MM.1S (cell line): ENCODE measurements around the gene FGGY.

Experiments
- DNase-seq: peaks from one replicate; pipeline ENCODE4 v3.0.0-alpha.2; 2015
- H2AFZ ChIP-seq: fragments of 300-600 bp; sonication (generic); 2 replicates; pipeline ENCODE4 v1.6.0; 2016; ENCODE audit warnings: antibody characterized with exemption, low read length
- H3F3A ChIP-seq: fragments of 300-600 bp; sonication (generic); 2 replicates; pipeline ENCODE4 v1.6.1; 2016; ENCODE audit warnings: mild to moderate bottlenecking, antibody characterized with exemption, low read length, moderate library complexity, mixed read lengths; ENCODE audit not compliant: insufficient read depth
- H3K27ac ChIP-seq: fragments of 300-600 bp; sonication (generic); 2 replicates; pipeline ENCODE4 v1.5.1; 2016; ENCODE audit warnings: mild to moderate bottlenecking, low read length
- H3K27me3 ChIP-seq: fragments of 300-600 bp; sonication (generic); replicated peaks from 2 replicates; pipeline ENCODE4 v1.6.0; 2016; ENCODE audit warnings: low read length; ENCODE audit not compliant: insufficient read depth
- H3K36me3 ChIP-seq: fragments of 300-600 bp; sonication (generic); replicated peaks from 2 replicates; pipeline ENCODE4 v1.6.1; 2016; ENCODE audit warnings: mild to moderate bottlenecking, low read length, mixed read lengths; ENCODE audit not compliant: insufficient read depth
- H3K4me1 ChIP-seq: fragments of 300-600 bp; sonication (generic); 2 replicates; pipeline ENCODE4 v1.6.1; 2016; ENCODE audit warnings: low read length, mixed read lengths
- H3K4me2 ChIP-seq: fragments of 300-600 bp; sonication (generic); 2 replicates; pipeline ENCODE4 v1.6.0; 2016; ENCODE audit warnings: low read depth, low read length
- H3K4me3 ChIP-seq: fragments of 300-600 bp; sonication (generic); 2 replicates; pipeline ENCODE4 v1.5.1; 2016; ENCODE audit warnings: low read length, mixed read lengths
- H3K79me2 ChIP-seq: fragments of 300-600 bp; sonication (generic); 2 replicates; pipeline ENCODE4 v1.6.1; 2016; ENCODE audit warnings: mixed run types, low read length, mixed read lengths
- H3K9ac ChIP-seq: fragments of 300-600 bp; sonication (generic); 2 replicates; pipeline ENCODE4 v1.6.1; 2016; ENCODE audit warnings: low read length, mixed read lengths
- H3K9me2 ChIP-seq: fragments of 300-600 bp; sonication (generic); replicated peaks from 2 replicates; pipeline ENCODE4 v1.6.1; 2016; ENCODE audit warnings: mild to moderate bottlenecking, low read length, mixed read lengths; ENCODE audit not compliant: insufficient read depth
- H3K9me3 ChIP-seq: fragments of 300-600 bp; sonication (generic); replicated peaks from 2 replicates; pipeline ENCODE4 v1.6.1; 2016; ENCODE audit warnings: mild to moderate bottlenecking, low read length, mixed read lengths; ENCODE audit not compliant: insufficient read depth
- H4K20me1 ChIP-seq: fragments of 300-600 bp; sonication (generic); 2 replicates; pipeline ENCODE4 v1.6.1; 2016; ENCODE audit warnings: mild to moderate bottlenecking, low read length, moderate library complexity, mixed read lengths; ENCODE audit not compliant: insufficient read depth
- CTCF ChIP-seq: fragments of 300-600 bp; sonication (generic); IDR thresholded peaks from 2 replicates; pipeline ENCODE4 v1.5.1; 2016; ENCODE audit warnings: antibody characterized with exemption, low read length, mixed read lengths
- EZH2 ChIP-seq: fragments of 300-600 bp; sonication (generic); optimal IDR thresholded peaks from 2 replicates; pipeline ENCODE3; 2017; ENCODE audit warnings: low read depth, mild to moderate bottlenecking, antibody characterized with exemption, low read length, mixed read lengths
- EZH2phosphoT487 ChIP-seq: fragments of 300-600 bp; sonication (generic); IDR thresholded peaks from 2 replicates; pipeline ENCODE4 v1.6.1; 2018; ENCODE audit warnings: antibody characterized with exemption, low read length

Gene FGGY

GRCh38 chr1:59751004-59751395, 454.1 kb downstream of the FGGY start:
- Histone ChIP-seq H2AFZ (no peak overlapping the region), H3K4me2 (no peak overlapping the region)

GRCh38 chr1:59751801-59752200, 454.9 kb downstream of the FGGY start:
- Histone ChIP-seq H3K9me3 (no peaks in the 10 kb centered on the region), H3K4me2 (0 out of 2 replicates have a peak overlapping the region, but pooled peaks have one; percentile 13), H3K79me2 (no peaks in the 10 kb centered on the region), H3K27me3 (no peaks in the 10 kb centered on the region), H4K20me1 (no peaks in the 10 kb centered on the region), H3F3A (no peaks in the 10 kb centered on the region), H2AFZ (no peak overlapping the region), H3K27ac (no peak overlapping the region), H3K4me3 (no peak overlapping the region), H3K9ac (no peak overlapping the region), H3K4me1 (peaks cover 15% of the 10 kb centered on the region), H3K36me3 (no peaks in the 10 kb centered on the region), H3K9me2 (no peaks in the 10 kb centered on the region)
- TF ChIP-seq CTCF (no peak), EZH2phosphoT487 (no peak), EZH2 (no peak)
- no peak for DNase-seq

More at GRCh38 chr1:59751004-59751395, 454.1 kb downstream of the FGGY start:
- Histone ChIP-seq H3K9me3 (no peaks in the 10 kb centered on the region), H3K9ac (no peak overlapping the region), H4K20me1 (no peaks in the 10 kb centered on the region), H3F3A (no peaks in the 10 kb centered on the region), H3K4me1 (peaks cover 15% of the 10 kb centered on the region), H3K79me2 (no peaks in the 10 kb centered on the region), H3K27me3 (no peaks in the 10 kb centered on the region), H3K27ac (no peak overlapping the region), H3K9me2 (no peaks in the 10 kb centered on the region), H3K36me3 (no peaks in the 10 kb centered on the region), H3K4me3 (no peak overlapping the region)
- DNase-seq = no peak
- no peak for TF ChIP-seq EZH2phosphoT487
- TF ChIP-seq EZH2 = no peak
- no peak for TF ChIP-seq CTCF

GRCh38 chr1:59752556-59753414, 455.9 kb downstream of the FGGY start:
- H3K27ac ChIP-seq = peak overlapping the region; percentile 28; the same call in 1 of the 2 replicates
- H3K27me3 ChIP-seq = no peaks in the 10 kb centered on the region
- peak overlapping the region; percentile 13; the same call in 1 of the 2 replicates for H3K4me2 ChIP-seq
- no peaks in the 10 kb centered on the region for H3K9me2 ChIP-seq
- H3K9ac ChIP-seq = no peak overlapping the region
- TF ChIP-seq CTCF (no peak), EZH2phosphoT487 (no peak), EZH2 (no peak)
- H3K4me3 ChIP-seq = no peak overlapping the region
- H3K79me2 ChIP-seq = no peaks in the 10 kb centered on the region
- no peaks in the 10 kb centered on the region for H3F3A ChIP-seq
- H3K9me3 ChIP-seq = no peaks in the 10 kb centered on the region
- H3K4me1 ChIP-seq = peaks cover 15% of the 10 kb centered on the region
- peak overlapping the region; percentile 54 for H2AFZ ChIP-seq
- no peaks in the 10 kb centered on the region for H3K36me3 ChIP-seq
- DNase-seq = peak; percentile 65
- H4K20me1 ChIP-seq = no peaks in the 10 kb centered on the region
